Right ventricle myocardium inferior (tissue), 1 donor: Measurements from ENCODE around the gene GLYR1. TPM values are rescaled to one million over a fixed set of nuclear protein-coding genes. Genes with fewer than 3 reads are reported as not detected.

Experiments
- ATAC-seq: fragments of 200-7000 bp; cut with Tn5 transposase; one replicate; pipeline ENCODE4 v1.9.1; 2020; ENCODE audit warnings: mild to moderate bottlenecking, moderate library complexity
- DNase-seq: peaks from one replicate; pipeline ENCODE4 v3.0.0; 2021; ENCODE audit errors: missing footprints
- intact Hi-C: fragments of 100-400 bp; cut with DNase I; formaldehyde crosslinking; loops from one replicate; pipeline ENCODE4 v1.11.0; 2022
- total RNA-seq: library from RNA; stranded (reverse); fragmentation: NEBNext Ultra II Directional; extraction: Animal tissue kit (Norgen Biotek cat#: 25700); gene quantifications from one replicate; pipeline ENCODE4 v1.2.1, GENCODE V29; 2021
- donor health status: DM: no; HTN: yes; CAD: no; lungs with severe emphysema.

Gene GLYR1
- total RNA-seq, 1 donor from 2014 or later: 88.8 TPM

GRCh38 chr16:4882633-4883285 is 35.7 kb upstream of the GLYR1 start:
- no peak for DNase-seq
- intact Hi-C loops: loop anchor here (5.0 kb wide), 1 partner anchor 55 kb away; the partner anchor contains the start of gene PPL
- peak; percentile 58 for ATAC-seq

- intact Hi-C loops: loop anchor here (5.0 kb wide), 1 partner anchor 55 kb away; the partner anchor contains the start of gene PPL
- ATAC-seq (no peak), DNase-seq (no peak)
Observed at GRCh38 chr16:4882000-4882632, 35.0 kb upstream of the GLYR1 start.

DNA sequence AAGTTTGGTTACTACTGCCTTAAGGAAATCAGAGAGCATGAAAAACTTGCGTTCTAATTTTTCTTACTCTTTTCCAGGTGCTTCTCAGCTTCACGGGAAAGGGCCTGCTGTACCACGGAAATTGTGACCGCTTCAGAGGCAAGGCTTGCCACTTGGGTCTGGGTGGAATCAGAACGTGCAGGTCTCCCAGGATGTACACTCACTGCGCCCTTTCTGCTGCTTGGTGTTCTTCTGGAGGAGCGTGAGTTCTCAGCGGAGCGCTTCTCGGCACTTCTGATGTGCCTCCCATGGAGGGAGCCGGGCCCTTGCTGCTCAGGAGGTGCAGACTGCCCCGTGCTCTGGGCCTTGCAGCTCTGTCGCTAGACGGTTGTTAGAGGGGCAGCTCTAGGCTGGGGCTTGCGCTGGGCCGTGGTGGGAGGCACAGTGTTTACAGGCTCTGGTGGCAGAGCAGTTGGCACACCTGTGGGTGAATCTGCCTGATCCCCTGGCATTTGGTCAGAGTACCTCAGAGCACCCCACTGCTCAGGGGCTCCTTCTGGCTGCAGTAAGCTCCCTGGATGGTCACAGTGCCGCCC is 33.0 kb upstream of the GLYR1 start:
- DNase-seq: no peak
- intact Hi-C loops: loop anchor here (5.0 kb wide), 1 partner anchor 57 kb away; the partner anchor contains the start of gene PPL
- no peak for ATAC-seq

DNA sequence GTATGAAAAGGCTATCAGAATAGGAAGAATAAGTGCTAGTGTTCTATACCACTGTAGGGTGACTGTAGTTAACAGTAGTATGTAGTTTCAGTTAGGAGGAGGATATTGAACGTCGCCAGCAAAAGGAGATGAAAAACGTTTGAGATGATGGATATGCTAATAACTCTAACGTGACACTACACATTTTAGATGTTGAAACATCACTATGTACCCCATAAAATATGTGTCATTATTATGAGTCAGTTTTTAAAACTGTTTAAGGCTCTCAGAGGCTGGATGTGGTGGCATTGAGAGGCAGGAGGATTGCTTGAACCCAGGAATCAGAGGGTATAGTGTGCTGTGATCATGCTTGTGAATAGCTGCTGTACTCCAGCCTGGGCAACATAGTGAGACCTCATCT is 32.0 kb upstream of the GLYR1 start:
- DNase-seq (no peak), ATAC-seq (no peak)
- intact Hi-C loops: no loop called here

GRCh38 chr16:4877380-4877685 is 30.2 kb upstream of the GLYR1 start:
- ATAC-seq (no peak), DNase-seq (no peak)
- intact Hi-C loops: no loop called here

- ATAC-seq (no peak), DNase-seq (no peak)
- intact Hi-C loops: no loop called here
Observed at GRCh38 chr16:4876646-4877379, 29.7 kb upstream of the GLYR1 start.

- no peak for DNase-seq
- no peak for ATAC-seq
- intact Hi-C loops: no loop called here
Observed at GRCh38 chr16:4874666-4875065, 27.6 kb upstream of the GLYR1 start.

GRCh38 chr16:4873091-4873490 is 26.0 kb upstream of the GLYR1 start:
- DNase-seq: no peak
- ATAC-seq: no peak
- intact Hi-C loops: no loop called here

- intact Hi-C loops: no loop called here
- ATAC-seq (no peak), DNase-seq (no peak)
Observed at GRCh38 chr16:4871071-4871470, 24.0 kb upstream of the GLYR1 start.

- ATAC-seq: no peak
- intact Hi-C loops: no loop called here
- DNase-seq: no peak
Observed at GRCh38 chr16:4870138-4870671, 23.1 kb upstream of the GLYR1 start.

- DNase-seq (no peak), ATAC-seq (peak; percentile 30)
- intact Hi-C loops: no loop called here
Observed at GRCh38 chr16:4869147-4869805, 22.2 kb upstream of the GLYR1 start.

DNA sequence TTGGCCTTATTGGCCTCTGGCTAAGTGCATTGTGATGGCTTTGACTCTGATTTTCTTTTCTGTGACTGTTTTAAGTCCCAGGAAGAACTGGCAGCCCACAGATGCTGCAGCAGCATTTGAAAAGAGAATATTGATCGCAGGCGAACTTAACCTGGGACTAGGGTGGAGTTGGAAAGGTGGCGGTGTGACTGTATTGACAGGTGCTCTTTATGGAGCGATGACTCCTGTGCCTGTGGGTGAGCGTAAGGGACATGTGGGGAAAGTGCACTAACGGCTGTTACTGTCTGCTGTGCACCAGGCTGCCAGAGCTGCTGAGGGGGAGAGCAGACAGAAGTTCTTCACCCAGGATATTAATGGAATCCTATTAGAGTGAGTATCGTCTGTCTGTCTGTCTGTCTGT is 21.4 kb upstream of the GLYR1 start:
- intact Hi-C loops: no loop called here
- DNase-seq (no peak), ATAC-seq (no peak)

DNA sequence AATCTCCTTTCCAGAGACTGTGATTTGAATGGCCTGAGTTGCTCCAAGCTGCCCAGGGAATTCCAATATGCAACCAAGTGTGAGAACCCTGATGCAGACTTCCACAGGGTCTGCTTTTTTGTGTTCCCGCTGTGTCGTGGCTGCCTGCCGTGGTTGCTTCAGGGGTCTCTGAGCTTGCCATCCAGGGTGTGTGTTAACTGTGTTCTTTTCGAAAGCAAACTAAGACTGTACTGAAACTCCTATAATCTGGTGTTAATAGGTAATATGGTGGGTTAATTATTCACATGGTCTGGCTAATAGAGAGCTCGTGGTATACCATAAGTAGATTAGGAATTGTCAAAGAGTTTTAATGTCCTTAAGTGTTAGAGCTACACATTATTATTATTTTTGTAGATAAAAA is 20.9 kb upstream of the GLYR1 start:
- DNase-seq (no peak), ATAC-seq (no peak)
- intact Hi-C loops: no loop called here

DNA sequence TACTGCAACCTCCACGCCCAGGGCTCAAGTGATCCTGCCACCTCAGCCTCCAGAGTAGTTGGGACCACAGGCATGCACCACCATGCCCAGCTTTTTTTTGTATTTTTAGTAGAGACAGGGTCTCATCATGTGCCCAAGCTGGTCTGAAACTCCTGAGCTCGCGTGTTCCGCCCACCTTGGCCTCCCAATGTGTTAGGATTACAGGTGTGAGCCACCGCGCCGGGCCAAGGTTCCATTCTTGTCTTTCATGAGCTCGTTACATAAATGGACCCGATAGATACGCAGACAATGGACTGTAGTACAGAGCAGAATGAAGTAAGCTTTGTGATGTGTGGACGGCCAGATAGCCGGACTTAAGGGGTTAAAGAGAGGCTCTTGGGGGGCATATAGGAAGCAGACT is 19.5 kb upstream of the GLYR1 start:
- ATAC-seq: no peak
- no peak for DNase-seq
- intact Hi-C loops: no loop called here

GRCh38 chr16:4865231-4865860 is 18.3 kb upstream of the GLYR1 start:
- intact Hi-C loops: no loop called here
- DNase-seq (no peak), ATAC-seq (no peak)

DNA sequence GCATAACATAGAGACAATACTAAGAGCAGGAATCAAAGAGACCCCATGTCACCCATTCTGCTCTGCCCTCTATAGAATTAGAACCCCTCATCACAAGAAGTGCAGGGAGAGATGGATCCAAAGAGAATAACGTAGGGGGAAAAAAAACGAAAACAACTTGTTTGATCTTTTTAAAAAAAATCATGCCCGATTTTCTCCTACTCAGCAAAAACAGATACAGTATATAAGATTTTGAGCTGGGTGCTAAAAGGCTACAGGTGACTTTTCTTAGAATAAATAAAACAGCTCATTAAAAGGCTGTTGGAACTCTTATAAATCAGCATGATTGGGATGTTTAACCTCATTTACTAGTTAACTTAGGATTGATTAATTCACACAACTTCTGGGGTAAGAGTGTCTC is 17.6 kb upstream of the GLYR1 start:
- no peak for ATAC-seq
- no peak for DNase-seq
- intact Hi-C loops: loop anchor here (5.0 kb wide), 1 partner anchor 93 kb away; the partner anchor contains the start of gene SEC14L5

DNA sequence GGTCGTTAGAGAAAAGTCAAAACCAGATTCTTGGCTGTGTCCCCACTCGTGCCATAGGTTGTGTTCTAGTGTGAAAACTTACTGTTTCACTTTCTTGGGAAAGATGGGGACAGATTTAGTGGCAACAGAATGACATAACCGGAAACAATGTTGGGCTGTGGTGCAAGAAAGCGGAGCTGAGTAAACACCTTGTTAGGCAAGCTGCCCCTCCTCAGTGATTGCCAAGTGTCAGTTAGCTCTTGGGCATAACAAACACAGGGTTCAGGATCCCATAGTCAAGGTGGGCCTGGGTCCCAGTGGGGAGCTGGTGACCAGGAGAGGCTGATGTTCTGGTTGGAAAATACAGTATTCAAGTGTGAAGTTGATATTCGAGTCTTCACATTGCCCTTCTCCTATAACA is 15.6 kb upstream of the GLYR1 start:
- DNase-seq (no peak), ATAC-seq (no peak)
- intact Hi-C loops: loop anchor here (5.0 kb wide), 1 partner anchor 95 kb away; the partner anchor contains the start of gene SEC14L5

DNA sequence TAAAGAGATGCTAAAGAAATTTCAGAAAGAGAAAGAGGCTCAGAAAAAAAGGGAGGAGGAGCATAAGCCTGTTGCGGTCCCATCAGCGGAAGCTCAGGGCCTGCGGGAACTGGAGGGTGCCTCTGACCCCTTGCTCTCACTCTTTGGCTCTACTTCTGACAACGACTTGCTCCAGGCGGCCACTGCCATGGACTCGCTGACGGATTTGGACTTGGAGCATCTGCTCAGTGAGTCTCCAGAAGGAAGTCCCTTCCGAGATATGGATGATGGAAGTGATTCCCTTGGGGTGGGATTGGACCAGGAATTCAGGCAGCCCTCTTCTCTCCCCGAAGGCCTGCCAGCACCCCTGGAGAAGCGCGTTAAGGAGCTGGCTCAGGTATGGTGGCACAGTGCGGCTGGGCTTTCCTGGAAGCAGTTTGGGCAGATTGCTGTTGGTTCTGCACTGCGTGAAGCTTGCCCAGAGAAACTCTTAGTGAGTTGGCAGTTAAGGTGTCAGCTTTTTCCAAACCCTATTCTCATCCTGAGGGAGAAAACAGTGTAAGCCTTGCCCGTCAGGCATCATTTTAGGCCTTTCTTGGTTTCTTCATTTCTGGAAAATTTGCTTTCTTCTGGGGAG is 13.7 kb upstream of the GLYR1 start:
- intact Hi-C loops: loop anchor here (5.0 kb wide), 1 partner anchor 96 kb away; the partner anchor contains the start of gene SEC14L5
- DNase-seq (no peak), ATAC-seq (no peak)
